ENCODE data around the gene AFG3L2.
A peak's percentile ranks its signal among the peaks of the same experiment; 100 is the strongest.

AFG3L2 gene

DNA sequence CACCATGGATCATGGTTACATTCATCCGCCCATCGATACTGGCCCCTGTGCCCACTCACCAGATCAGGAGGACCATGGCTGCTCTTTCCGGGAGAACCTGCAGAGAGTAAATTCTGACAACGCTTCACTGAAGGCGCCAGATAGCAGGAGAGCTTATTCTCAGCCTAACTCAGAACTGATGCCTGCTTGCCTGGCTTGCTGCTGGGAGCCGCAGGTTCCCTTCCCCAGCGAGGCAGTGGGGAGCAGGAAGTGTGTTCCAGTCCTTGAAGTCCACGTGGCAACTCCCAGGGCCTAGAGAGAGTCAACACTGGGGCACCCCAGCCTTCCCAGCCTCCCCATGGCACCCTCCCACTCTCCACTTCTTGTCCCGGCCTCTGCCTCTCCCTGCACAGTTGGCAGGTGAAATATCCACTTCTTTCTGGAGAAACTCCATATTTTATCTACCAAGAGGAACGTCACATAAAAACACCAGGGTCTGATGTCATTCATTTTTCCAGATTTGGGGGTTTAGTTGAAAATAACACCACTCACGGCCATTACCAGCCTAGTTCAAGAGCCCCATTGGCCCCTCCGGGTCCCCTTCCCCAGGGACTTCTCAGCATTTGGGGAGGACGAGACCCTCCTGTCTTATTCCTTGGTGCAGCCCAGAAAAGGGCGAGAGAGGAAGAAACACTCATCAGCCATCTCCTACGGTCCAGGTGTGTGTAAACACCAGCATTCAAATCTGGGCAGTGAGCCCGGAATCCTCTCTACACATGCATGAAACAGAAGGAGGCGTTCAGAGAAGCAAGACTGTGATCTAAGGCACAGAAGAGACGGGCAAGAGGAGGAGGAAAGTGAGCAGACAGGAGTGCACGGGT lies 72.4 kb downstream of the AFG3L2 start:
- DNase-seq (ENCODE audit: low read depth), result no peak

DNA sequence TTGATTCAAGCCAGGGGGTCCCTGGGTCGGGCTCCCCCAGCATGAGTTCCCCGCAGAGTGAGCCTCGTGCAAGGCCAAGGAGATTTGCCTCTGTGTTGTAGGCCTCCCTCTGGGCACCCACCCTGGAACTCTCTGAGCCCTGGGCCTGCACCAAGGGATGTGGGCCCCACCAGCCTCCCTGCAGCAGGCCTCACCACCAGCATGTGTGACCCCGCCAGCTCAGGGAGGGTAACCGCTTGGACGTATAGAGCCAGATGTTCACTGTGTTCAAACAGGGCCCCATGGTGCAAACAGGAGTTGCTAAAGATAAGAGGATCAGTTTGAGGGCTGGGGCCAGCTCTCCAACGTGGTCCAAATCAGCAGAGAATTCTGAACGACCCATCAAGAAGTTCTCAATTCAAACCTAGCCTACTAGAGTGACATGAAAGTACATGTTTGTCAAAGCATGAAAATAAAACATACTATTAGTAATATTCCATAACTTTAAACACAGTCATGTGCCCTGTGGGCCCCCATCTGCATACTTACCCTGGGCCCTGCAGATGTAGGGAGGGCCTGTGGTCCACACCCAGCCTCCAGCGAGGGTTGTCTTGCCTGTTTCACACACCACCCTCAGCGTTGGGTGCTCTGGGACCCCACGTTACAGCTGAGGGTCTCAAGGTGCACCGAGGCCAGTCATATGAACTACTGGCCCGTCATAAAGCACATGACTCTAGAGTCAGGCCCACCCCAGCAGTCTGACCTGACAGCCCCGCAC lies 74.5 kb downstream of the AFG3L2 start:
- no peak for DNase-seq (ENCODE audit: low read depth)

DNA sequence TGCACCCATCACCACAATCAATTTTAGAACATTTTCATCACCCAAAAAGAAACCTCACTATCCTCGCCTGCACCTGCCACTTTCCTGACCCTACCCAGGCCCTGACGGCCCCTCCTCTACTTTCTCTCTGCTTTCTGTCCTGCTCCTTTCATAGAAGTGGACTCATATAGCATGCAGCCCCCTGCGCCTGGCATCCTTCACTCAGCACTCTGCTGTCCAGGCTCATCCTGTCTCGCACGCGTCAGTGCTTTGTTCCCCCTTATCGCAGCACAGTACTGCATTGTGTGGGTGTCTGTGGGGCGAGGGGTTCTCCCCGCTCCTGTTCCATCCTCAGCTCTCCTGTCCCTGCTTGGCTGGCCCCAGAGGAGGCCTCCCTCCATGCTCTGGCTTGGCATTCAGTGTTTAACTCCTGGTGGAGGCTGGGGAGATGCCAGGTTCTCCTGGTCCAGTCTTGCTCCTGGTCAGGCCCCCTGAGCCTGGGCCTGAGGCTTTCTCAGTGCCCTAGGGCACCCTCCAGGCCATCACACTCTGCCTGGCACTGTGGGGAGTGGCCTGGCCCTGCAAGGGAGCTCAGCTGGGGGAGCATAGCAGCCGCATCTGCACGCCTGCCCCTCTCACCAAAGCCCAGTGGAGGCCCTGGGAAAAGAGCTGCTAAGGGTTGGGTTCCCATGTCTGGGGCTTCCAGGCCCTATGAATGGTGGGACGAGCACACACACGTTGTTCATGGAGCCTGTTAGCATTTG lies 75.6 kb downstream of the AFG3L2 start:
- no peak for DNase-seq (ENCODE audit: low read depth)

DNA sequence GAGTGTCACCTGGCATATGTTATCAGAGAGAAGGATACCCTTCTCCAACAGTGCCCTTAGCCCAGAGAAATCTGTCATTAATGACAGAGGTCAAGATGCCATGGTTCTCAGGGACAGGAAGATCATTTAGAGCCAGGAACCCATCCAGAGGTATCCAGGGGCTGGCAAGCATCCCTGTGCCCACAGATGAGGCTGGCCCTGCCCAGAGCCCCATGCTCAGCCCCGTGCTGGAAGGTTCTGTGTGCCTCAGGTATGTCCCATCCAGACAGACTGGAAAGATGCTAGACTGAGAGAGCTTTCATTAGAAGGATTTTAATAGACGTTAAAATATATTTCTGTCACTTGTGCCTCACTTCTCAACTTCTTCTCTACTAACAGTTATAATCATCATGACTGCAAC lies 77.2 kb downstream of the AFG3L2 start:
- DNase-seq (ENCODE audit: low read depth), result no peak

DNA sequence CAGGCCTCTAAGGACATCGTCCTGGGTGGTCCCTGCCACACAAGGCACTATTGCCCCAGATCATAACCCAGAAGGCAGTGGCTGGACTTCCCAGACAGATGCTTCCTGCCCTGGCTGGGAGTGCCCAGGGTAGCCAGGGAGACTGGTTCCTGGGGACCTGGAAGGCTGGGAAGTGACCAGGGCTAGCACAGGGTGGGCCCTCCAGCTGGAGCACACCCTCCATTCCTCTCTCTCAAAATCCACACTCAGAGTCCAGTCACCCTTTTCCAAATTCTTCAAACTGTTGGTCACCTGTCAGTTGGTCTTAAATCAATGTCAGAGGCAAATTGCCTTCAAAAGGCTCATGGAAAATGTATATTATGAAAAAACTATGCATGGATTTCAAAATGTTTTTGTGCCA lies 80.6 kb downstream of the AFG3L2 start:
- DNase-seq (ENCODE audit: low read depth), result no peak

DNA sequence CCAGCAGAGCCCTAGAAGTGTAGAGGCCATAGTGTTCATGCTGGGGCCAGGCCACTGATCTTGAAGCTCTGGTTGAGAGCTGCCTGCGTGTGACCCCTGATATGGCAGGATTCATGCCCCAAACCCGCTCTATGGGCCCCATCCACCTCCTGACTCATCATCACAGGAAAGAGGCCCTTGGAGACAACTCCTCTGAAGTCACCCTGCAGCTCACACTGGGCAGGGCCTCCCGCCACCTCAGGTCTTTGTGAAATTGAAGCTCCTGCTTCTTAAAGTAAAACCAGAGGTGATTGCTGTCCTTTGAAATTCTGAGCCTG lies 81.0 kb downstream of the AFG3L2 start:
- no peak for DNase-seq (ENCODE audit: low read depth)

DNA sequence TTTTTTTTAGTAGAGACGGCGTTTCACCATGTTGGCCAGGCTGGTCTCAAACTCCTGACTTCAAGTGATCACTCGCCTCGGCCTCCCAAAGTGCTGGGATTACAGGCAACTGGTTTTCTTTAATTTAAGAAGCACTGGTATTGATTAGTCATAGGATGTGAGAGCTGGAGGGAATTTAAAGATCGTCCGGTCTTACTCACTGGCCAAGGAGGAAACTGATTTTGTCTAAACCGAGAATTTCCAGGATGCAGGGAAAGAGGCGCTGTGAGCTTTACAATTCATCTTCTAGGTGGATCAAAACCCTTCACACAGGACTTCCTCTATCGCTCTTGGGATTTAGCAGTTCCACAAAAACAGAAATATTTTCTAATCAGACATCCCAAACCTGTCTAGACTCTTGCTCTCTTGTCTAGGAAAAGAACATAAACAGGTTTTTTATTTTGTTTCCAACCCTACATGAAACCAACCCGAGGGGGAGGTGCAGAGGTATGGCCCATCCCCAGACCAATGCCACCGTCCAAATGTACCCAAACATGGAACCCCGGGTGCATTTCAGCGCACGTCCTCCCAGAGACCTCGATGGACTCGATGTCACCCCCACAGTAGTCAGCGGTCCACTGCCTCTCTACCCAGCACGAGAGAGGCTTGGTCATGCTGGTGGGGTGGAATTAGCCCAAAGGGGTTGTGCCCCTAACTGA lies 81.5 kb downstream of the AFG3L2 start:
- DNase-seq (ENCODE audit: low read depth), result no peak

DNA sequence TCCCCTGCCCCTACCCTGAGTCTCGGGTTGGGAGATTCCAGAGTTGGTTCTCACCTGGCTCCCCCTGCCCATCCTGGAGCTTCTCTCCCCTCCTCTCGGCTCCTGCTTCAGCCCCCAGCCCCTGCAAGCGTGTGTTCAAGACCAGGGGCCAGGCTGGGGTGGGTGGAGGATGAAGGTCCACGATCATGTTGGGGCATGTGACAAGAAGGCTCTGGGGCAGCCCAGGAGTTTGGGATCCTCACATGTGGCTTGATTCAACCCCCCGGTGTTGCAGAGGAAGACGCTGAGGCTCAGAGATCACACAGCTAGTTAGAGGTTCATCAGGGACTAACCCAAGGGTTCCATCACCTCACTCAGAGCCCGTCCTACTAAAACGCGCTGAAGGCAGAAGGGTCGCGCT lies 83.2 kb downstream of the AFG3L2 start:
- no peak for DNase-seq (ENCODE audit: low read depth)

DNA sequence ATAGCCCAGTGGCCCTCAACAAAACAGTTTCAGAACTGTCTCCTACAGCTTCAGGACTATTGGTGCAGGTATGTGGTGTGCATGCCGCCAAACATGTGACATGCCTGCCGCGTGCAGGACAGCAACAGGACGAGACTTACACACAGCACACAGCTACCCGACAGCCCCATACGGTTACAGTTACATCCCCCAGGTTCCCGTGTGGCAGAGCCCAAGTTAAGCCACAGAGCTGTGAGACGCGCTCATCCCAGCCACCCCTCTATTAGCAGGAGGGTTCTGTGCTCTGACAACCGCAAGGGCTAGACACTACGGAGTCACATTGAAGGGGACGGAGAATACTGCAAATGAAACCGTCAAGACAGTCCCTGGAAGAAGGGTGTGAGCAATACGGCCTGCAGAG lies 85.3 kb downstream of the AFG3L2 start:
- DNase-seq (ENCODE audit: low read depth), result no peak

DNA sequence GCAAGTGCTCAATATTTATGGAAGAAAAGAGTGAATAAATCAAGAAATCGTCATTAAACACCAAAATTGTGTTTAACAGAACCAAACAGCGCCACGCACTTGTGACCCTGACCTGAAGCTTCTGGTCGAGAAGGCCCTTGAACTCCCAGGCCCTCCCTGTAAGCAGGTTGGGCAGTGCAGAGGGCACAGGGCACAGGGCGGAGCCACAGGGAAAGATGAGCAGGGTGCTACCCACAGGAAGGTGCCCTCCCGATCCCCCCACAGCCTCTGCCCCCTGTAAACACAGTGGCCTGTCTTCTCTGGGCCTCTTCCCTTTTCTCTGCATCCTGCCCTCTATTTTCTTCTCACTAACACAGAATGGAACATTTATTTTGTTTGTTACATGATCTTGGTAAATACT lies 85.9 kb downstream of the AFG3L2 start:
- no peak for DNase-seq (ENCODE audit: low read depth)

DNA sequence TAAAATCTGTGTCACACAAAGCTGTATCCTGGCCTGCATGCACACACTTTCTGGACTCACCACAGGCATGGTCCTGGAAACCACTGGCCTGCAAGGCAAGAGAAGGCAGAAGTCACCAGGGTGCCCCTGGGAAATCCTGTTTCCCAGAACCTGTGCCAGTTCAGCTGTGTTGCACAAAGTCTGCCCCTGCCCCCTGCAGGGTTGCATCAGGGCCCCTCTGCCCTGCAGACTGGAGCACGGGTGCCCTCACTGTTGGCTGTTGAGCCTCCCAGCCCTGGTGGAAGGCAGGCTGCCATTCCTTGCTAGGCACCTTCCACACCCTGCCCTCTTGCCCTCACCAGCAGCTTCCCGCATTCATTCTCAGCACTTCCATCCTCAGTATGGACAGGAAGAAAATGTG lies 86.9 kb downstream of the AFG3L2 start:
- no peak for DNase-seq (ENCODE audit: low read depth)

DNA sequence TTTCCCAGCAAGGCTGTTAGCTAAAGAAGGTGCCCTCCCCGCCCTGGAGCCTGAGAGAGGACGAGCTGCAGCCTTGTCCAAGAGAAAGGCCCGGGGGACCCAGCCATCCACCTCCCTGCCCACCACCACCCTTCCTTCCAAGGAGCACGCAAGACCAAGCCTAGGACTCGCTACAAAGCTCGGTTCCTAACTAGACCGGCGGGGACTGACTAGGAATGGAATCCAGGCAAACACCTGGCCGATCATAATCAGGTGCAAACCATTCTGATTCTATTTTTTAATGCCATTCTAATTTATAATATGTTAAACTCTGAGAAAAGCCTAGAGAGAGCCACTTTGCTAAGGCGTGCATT lies 88.6 kb downstream of the AFG3L2 start:
- DNase-seq (ENCODE audit: low read depth), result no peak

DNA sequence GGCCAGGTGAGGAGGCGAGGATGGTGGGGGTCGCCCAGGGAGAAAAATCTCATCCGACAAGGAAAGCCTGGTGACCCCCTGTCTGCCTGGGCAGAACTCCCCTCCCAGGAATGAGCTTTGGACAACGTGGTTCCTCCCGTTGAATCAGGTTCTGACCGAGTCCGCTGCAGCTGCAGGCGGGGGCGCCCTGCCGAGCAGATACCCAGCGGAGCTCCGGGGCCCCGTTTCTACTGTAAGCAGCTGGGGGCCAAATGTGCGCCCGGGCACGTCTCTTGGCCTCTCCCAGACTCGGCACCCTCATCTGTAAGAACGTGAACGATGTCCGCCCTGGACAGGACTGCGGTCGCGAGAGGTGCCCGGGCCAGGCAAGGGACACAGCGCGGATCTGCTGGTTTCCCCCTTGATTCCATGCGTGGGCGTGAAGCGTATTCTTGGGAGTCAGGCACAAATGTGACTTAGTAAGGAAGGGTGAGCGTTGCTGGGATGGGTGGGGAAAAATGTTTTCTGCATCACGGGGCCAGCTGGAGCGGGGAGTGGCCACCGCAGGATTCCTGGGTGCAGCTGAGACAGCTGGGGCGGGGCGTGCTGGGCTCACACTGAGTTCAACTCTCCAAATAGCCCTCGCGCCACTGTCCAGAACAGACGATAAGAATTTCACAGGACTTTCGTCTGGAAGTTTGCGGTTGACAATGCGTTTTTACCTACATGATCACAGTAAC lies 89.2 kb downstream of the AFG3L2 start:
- DNase-seq (ENCODE audit: low read depth), result peak; percentile 49

DNA sequence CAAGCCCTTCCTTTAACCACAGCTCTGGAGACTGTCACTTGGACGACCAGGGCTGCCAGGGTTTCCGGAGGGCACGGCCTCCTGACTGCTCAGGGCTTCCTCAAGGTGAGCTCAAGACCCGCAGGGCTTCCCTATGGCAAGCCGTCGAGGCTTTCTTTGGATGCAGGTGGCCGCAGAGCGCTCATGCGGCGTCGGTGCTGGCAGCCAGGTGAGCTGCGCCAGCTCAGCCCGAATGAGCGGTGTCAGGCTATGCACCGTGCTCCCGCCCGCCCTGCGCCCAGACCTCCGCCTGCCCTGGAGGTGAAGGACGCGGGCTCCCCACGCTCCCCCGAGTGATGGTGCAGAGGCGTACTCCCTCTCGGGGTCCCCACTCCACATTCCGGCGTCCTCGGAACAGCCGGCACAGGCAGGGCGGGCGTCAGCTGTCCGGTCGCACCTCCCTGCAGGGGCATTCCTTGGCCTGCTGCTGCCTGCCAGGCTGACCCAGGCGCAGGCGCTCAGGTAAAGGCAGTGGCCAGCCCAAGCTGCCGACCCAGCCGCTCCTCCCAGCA lies 89.8 kb downstream of the AFG3L2 start:
- DNase-seq (ENCODE audit: low read depth), result no peak

DNA sequence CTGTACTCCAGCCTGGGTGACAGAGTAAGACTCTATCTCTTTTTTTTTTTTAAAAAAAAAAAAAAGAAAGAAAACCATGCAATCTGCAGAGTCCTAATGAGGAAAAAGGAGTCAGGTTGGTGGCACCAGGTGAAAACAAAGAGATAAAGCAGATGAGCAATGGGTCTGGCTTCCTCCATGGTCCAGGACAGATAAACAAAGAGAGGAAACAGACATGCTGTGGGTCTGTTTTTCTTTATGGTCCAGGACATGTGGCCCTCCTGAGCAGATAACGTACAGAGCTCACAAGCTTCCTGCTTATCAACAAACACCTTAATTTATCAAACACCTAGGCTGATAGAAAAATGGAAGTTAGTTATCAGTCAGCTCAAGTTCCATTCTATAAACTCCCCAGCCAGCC lies 93.4 kb downstream of the AFG3L2 start:
- DNase-seq (ENCODE audit: low read depth), result no peak

DNA sequence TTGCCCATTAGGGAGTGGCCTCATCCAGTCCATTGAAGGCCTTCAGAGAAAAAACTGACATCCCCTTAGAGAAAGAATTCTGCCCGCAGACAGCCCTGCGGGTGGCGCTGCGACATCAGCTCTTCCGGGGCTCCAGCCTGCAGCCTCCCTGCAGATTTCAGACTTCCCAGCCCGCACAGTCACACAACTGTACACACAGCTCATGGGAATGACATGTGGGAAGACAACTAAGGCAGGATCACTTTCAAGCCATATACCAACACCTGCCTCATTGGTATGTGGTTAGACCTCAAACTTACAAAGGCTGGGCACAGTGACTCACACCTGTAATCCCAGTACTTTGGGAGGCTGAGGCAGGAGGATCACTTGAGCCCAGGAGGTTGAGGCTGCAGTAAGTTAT lies 93.8 kb downstream of the AFG3L2 start:
- DNase-seq (ENCODE audit: low read depth), result no peak

DNA sequence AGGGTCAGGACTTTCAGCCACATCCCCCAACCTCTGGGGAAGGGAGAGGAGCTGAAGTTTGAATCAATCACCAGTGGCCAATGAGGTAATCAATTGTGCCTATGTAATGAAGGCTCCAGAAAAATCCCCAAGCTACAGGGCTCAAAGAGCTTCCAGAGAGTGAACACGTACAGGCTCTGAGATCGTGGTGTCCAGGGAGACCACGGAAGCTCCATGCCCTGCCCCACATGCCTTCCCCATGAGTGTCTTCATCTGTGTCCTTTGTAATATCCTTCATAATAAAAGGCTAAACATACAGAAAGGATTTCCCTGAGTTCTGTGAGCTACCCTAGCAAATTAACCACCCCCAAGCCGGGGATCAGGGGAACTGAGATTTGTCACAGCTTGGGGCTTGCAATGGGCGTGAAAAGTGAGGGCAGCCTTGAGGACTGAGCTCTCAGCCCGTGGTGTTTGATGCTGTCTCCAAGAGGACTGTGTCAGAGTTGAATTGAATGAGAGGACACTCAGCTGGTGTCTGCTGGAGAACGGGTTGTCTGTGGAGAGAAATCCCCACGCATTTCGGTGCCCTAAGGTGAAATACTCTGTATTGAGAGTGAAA lies 94.5 kb downstream of the AFG3L2 start:
- DNase-seq (ENCODE audit: low read depth), result peak; percentile 36

DNA sequence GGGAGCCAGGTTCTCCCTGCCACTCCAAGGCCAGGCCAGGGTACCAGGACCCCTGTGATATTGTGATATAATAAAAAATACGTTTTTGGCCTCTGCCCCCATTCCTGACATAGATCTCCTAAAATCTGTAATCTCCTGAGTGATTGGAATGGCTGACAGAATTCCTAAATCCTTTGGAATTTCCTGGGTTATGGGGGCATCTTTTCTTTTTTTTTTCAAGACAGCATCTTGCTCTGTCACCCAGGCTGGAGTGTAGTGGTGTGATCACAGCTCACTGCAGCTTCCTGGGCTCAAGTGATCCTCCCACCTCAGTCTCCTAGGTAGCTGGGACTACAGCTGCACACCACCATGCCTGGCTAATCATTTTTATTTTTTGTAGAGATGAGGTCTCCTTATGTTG lies 95.2 kb downstream of the AFG3L2 start:
- no peak for DNase-seq (ENCODE audit: low read depth)

DNA sequence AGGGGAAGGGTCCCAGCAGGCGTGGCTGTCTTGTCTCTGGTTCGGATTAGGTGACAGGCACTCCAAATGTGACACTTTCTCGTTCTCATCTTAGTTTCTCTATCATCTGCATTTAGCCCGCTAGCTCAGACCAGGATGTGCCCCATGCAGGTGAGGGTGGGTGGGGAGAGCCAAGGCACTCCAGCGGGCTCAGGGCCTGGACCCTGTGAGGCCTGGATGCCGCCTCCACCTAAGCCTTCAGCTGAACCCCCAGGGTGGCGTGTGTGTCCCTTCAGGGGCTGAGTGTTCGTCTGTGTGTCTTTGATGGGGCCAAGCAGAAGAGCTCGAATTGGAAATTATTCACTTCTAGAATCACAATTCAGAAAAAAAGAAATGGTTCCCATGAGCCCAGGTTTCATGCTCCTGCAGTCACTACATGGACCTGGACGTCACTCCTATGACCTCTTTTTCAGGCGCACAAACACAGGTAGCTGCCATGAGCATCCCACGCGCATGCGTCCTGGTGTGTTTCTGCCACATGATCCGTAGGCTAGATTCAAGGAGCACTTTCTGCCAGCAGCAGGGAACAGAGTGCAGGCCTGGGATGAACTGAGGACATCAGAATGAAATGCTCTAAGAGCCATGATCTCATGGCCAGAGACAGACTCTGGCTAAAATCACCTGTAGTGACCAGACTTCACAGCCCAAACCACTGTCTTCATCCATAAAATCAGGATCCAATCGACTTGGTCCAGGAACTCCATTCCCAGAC lies 97.1 kb downstream of the AFG3L2 start:
- DNase-seq (ENCODE audit: low read depth), result no peak
